Left lobe of liver (tissue), 2 donors: ENCODE results near the gene G6PC3. TPM values are rescaled to one million over a fixed set of nuclear protein-coding genes. Genes with fewer than 3 reads are reported as not detected.
A peak's percentile ranks its signal among the peaks of the same experiment; 100 is the strongest.
"Not testable (repeated sequence)": the region's sequence is repeated elsewhere in the genome, so short reads cannot be mapped to it uniquely, and the experiment has no call there.

Experiments used
- ATAC-seq: fragments of 200-7000 bp; cut with Tn5 transposase; one replicate; pipeline ENCODE4 v1.9.1; 2020; ENCODE audit warnings: mild to moderate bottlenecking, moderate library complexity
- DNase-seq: peaks from one replicate; pipeline ENCODE4 v3.0.0-alpha.2; 2020; ENCODE audit warnings: low spot score
- total RNA-seq: library from RNA; stranded (reverse); gene quantifications from one replicate; pipeline ENCODE4 v1.2.1, GENCODE V29; 2021
- donor health status: DM: no; HTN: no; CAD: no; lungs with moderate emphysema.
- donor health status: DM: no; HTN: yes; CAD: no.

G6PC3 gene
- total RNA-seq, 1 donor from 2014 or later: 8.9 TPM

DNA sequence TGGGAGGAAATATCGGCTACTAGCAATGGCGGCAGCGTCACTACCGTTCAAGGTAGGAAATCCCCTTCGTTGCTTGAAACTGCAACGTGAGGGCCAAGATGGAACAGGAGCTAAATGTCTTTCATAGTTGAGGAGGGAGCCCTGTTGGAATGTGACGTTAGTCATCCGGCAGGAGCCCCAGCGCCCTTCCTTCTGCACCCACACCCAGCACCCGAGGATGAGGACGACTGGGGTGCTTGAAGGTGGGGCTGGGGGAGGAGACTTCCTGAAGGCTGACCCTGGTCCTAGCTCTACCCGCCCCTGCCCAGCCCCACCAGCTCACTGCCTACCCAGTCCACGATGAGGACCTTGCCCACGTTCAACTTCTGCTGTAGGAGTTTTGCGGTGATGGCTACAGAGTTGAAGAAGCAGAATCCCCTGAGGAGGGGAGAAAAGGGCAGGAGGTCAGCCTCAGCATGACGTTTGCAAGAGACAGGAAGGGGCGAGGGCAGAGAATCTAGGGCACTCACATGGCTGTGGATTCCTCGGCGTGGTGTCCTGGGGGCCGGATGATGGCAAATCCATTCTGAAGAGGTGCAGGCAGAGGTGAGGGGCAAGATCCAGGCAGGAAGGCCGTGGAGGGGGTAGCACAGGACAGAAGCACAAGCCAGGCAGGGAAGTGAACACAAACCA, 11.9 kb downstream of the G6PC3 start:
- DNase-seq: no peak
- ATAC-seq: no peak

- peak; percentile 90 for ATAC-seq
- peak; percentile 64 for DNase-seq
These were observed 12.8 kb downstream of the G6PC3 start for GRCh38 chr17:44083250-44083849.

GRCh38 chr17:44084131-44084538, 13.6 kb downstream of the G6PC3 start:
- DNase-seq: no peak
- peak; percentile 55 for ATAC-seq

GRCh38 chr17:44084921-44085320, 14.4 kb downstream of the G6PC3 start:
- no peak for DNase-seq
- no peak for ATAC-seq

- DNase-seq (no peak), ATAC-seq (no peak)
These were observed 15.4 kb downstream of the G6PC3 start for GRCh38 chr17:44085908-44086307.

- ATAC-seq (no peak), DNase-seq (no peak)
These were observed 16.1 kb downstream of the G6PC3 start for GRCh38 chr17:44086364-44087311.

GRCh38 chr17:44087319-44087718, 16.8 kb downstream of the G6PC3 start:
- ATAC-seq: no peak
- DNase-seq: no peak

DNA sequence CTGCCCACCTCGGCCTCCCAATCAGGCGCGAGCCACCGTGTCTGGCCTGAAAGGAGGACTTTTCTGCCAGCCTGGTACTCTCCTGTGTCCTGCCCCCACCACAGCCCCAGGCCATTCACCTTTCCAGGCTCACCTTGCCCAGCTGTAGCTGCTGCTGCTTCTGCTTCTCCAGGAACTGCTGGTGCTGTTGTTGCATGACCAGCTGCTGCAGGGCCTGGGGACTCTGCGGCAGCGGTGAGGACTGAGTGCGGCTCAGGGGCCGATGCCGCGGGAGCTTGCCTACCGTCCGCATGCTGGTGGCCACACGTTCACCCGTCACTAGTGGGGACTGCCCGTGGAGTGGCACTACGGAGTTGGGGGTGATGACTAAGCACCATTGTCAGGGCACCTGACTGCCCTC, 17.7 kb downstream of the G6PC3 start:
- DNase-seq (no peak), ATAC-seq (no peak)

GRCh38 chr17:44091200-44091997, 20.9 kb downstream of the G6PC3 start:
- no peak for DNase-seq
- no peak for ATAC-seq

- ATAC-seq (no peak), DNase-seq (no peak)
These were observed 21.5 kb downstream of the G6PC3 start for GRCh38 chr17:44092051-44092450.

DNA sequence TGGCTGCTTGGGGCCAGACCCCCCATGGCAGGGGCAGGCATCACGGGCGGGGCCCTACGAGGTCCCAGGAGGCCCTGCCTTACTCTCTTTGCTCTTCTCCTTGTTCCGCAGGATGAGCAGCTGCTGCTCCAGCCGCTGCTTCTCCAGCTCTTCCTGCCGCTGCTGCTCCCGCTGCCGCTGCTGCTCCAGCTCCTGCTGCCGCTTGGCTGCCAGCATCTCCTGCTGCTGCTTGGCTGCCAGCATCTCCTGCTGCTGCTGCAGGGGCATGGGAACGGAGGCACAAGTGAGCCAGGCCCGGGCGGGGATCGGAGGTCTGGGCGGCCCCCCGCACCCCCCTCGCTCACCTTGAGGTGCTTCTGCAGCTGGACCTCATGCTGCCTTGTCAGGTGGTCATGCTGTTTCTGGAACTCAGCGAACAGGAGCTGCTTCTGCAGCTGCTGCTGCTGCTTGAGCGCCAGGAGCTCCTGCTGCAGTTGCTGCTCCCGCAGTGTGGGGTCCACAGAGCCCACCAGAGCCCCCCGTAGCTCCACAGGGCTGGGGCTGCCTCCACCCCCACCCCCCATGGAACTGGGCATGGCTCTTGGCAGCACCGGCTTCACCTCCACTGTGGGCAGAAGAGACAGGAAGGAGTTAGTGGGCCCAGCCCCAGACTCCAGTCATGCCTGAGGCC, 22.8 kb downstream of the G6PC3 start:
- DNase-seq: no peak

GRCh38 chr17:44094701-44095387, 24.3 kb downstream of the G6PC3 start:
- DNase-seq: no peak

More for the DNA sequence above, 22.8 kb downstream of the G6PC3 start:
- ATAC-seq: no peak

DNA sequence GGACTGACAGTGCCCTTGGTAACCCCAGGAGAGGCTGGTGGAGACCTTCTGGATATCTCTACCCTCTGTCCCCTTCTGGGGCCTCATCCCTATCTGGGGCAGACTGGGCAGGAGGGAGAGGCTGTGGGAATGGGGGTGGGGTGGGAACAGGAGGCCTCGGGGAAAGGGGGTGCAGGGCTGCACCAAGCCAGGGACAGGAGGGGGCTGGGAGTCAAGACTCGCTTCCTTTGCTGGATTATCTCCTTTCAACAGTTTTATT, 24.8 kb downstream of the G6PC3 start:
- DNase-seq: no peak
- no peak for ATAC-seq

More at GRCh38 chr17:44094701-44095387, 24.3 kb downstream of the G6PC3 start:
- ATAC-seq: no peak

- ATAC-seq: peak; percentile 16
- DNase-seq: no peak
These were observed 25.3 kb downstream of the G6PC3 start for GRCh38 chr17:44095647-44096496.

GRCh38 chr17:44097110-44097958, 26.8 kb downstream of the G6PC3 start:
- ATAC-seq: peak; percentile 92
- peak; percentile 97 for DNase-seq

GRCh38 chr17:44101858-44102257, 31.3 kb downstream of the G6PC3 start:
- DNase-seq, ATAC-seq: not testable (repeated sequence)

DNA sequence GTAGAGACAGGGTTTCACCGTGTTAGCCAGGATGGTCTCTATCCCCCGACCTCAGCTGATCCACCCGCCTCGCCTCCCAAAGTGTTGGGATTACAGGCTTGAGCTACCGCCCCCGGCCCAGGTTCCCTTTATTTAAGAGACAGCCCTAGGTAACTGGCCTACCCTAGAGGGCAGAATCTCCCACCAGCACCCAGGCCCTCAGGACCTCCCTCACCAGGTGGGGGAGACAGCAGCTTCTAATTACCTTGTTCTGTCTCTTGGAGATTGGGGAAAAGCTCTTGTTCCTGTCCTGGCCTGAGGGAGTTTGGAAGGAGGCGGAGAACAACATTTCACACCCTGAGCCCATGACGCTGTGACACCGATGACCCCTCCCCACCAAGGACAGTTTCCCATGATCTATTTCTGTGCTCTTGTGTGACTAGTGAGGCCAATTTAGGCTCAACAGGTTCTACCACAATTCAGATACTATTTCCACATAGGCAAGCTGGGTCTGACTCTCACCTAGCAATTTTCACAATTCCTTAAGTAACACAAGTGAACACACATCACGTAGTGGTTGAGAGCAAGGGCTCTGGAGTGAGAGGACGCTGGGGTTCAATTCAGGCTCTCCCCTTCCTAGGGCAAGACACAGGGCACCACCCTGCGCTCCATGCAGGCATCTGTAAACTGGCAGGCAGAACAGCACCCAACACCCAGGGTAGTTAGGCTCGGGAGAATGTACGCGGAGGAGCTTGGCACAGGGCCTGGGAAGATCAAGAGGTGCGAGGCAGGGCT, 32.5 kb downstream of the G6PC3 start:
- ATAC-seq (peak; percentile 19), DNase-seq (no peak)
